Naive thymus-derived CD8-positive, alpha-beta T cell (primary cell): ENCODE results near the gene MBTPS1. TPM values are rescaled to one million over a fixed set of nuclear protein-coding genes. Genes with fewer than 3 reads are reported as not detected.
A peak's percentile ranks its signal among the peaks of the same experiment; 100 is the strongest.

ENCODE experiments used
- ATAC-seq, 2 donors: fragments of 150-1000 bp; cut with Tn5 transposase in 1 of 2; sonication (Bioruptor Pico), chemical (Tn5 transposase) in 1 of 2; 1 replicate in 1 of 2; 2 replicates in 1 of 2; pipeline ENCODE4 v1.10.0; 2021; ENCODE audit warnings: mild to moderate bottlenecking in 2 of 2, moderate library complexity in 2 of 2
- POLR2A ChIA-PET: fragments of 350-600 bp; sonication (Branson Sonifier 250); formaldehyde crosslinking; loops from one replicate; lab custom pipeline; 2021; ENCODE audit warnings: antibody characterized with exemption; lab: Charles Lee
- DNase-seq, 10 donors: peaks; one replicate each; pipeline versions ENCODE4 v3.0.0 to v3.0.0-alpha.2; 2020 to 2022
- H3K27ac Mint-ChIP-seq, 10 donors: one replicate each; pipeline ENCODE4 v1.8.0; 2020 to 2022; ENCODE audit warnings: mild to moderate bottlenecking in 10 of 10, mixed read lengths in 10 of 10, moderate library complexity in 4 of 10, inconsistent platforms in 1 of 10
- H3K27me3 Mint-ChIP-seq, 5 donors: one replicate each; pipeline ENCODE4 v1.8.0; 2021 to 2022; ENCODE audit warnings: mixed read lengths in 5 of 5
- H3K36me3 Mint-ChIP-seq, 3 donors: one replicate each; pipeline ENCODE4 v1.8.0; 2020 to 2022; ENCODE audit warnings: mixed read lengths in 3 of 3, mild to moderate bottlenecking in 2 of 3, inconsistent platforms in 1 of 3
- H3K4me1 Mint-ChIP-seq, 4 donors: one replicate each; pipeline ENCODE4 v1.8.0; 2021 to 2022; ENCODE audit warnings: mixed read lengths in 4 of 4
- H3K4me3 Mint-ChIP-seq, 10 donors: one replicate each; pipeline ENCODE4 v1.8.0; 2020 to 2022; ENCODE audit warnings: mild to moderate bottlenecking in 10 of 10, mixed read lengths in 10 of 10, moderate library complexity in 6 of 10, inconsistent platforms in 1 of 10
- H3K9me3 Mint-ChIP-seq, 9 donors: one replicate each; pipeline ENCODE4 v1.8.0; 2020 to 2022; ENCODE audit warnings: mixed read lengths in 9 of 9, mild to moderate bottlenecking in 3 of 9, inconsistent platforms in 1 of 9, moderate library complexity in 1 of 9
- polyA plus RNA-seq, 3 donors: library from polyadenylated mRNA; unstranded; fragments of 300-500 nt; fragmentation: Illumina TruSeq; gene quantifications; one replicate each; pipeline ENCODE4 v1.2.3, GENCODE V29; 2021
- total RNA-seq, 8 experiments: library from RNA in 2 of 8; stranded (reverse) in 2 of 8; gene quantifications; one replicate each; pipeline ENCODE4 v1.2.3 and lab custom pipeline; 2021 to 2026

MBTPS1 gene
- total and polyA plus RNA-seq, 5 experiments from 2014 or later, result 50.9 to 150 (median 71.4) TPM

- no peaks in the 10 kb centered on the region for H3K9me3 Mint-ChIP-seq
- peak overlapping the region in 2 of 10 donors; percentile 43 to 69 for H3K27ac Mint-ChIP-seq
- peaks cover 28 to 68% (median 65%) of the 10 kb centered on the region in 4 donors for H3K4me1 Mint-ChIP-seq
- DNase-seq (no peak), ATAC-seq (no peak)
- H3K36me3 Mint-ChIP-seq, result peaks cover 0 to 50% (median 0%) of the 10 kb centered on the region in 3 donors
- POLR2A ChIA-PET, result no interaction called here
- H3K4me3 Mint-ChIP-seq, result peak overlapping the region in 5 of 10 donors; percentile 10 to 45 (median 26)
- no peaks in the 10 kb centered on the region for H3K27me3 Mint-ChIP-seq
Measured at GRCh38 chr16:84110527-84110926, 6.2 kb downstream of the MBTPS1 start.

GRCh38 chr16:84109598-84110335, 7.0 kb downstream of the MBTPS1 start:
- no peak for DNase-seq
- POLR2A ChIA-PET, result no interaction called here
- ATAC-seq, result no peak

GRCh38 chr16:84107921-84108320, 8.8 kb downstream of the MBTPS1 start:
- DNase-seq, result no peak
- Mint-ChIP-seq H3K27me3 (no peaks in the 10 kb centered on the region), H3K4me3 (peak overlapping the region in 2 of 10 donors; percentile 6 to 11), H3K36me3 (peaks cover 0 to 49% (median 0%) of the 10 kb centered on the region in 3 donors), H3K4me1 (peaks cover 33 to 73% (median 68%) of the 10 kb centered on the region in 4 donors), H3K27ac (peak overlapping the region in 3 of 10 donors; percentile 4 to 66 (median 41)), H3K9me3 (no peaks in the 10 kb centered on the region)
- no peak for ATAC-seq
- POLR2A ChIA-PET, result interaction anchor here (0.7 kb wide), 1 partner anchor 712 kb away, joined by 3 read pairs; the partner anchor contains the start of gene CRISPLD2

More at GRCh38 chr16:84109598-84110335, 7.0 kb downstream of the MBTPS1 start:
- Mint-ChIP-seq H3K27me3 (no peaks in the 10 kb centered on the region), H3K27ac (no peak overlapping the region), H3K9me3 (no peaks in the 10 kb centered on the region), H3K36me3 (peaks cover 0 to 52% (median 0%) of the 10 kb centered on the region in 3 donors), H3K4me3 (no peak overlapping the region), H3K4me1 (peaks cover 32 to 66% (median 64%) of the 10 kb centered on the region in 4 donors)

- H3K4me3 Mint-ChIP-seq, result peak overlapping the region in 2 of 10 donors; percentile 10 to 22
- DNase-seq (no peak), ATAC-seq (no peak)
- H3K9me3 Mint-ChIP-seq, result no peaks in the 10 kb centered on the region
- H3K36me3 Mint-ChIP-seq, result peaks cover 0 to 55% (median 0%) of the 10 kb centered on the region in 3 donors
- POLR2A ChIA-PET, result interaction anchor here (1.9 kb wide), 1 partner anchor 11 kb away, joined by 5 read pairs; the partner anchor contains the start of gene MBTPS1
- H3K27ac Mint-ChIP-seq, result peak overlapping the region in 8 of 10 donors; percentile 18 to 77 (median 55)
- H3K27me3 Mint-ChIP-seq, result no peaks in the 10 kb centered on the region
- H3K4me1 Mint-ChIP-seq, result peaks cover 38 to 77% (median 70%) of the 10 kb centered on the region in 4 donors
Measured at GRCh38 chr16:84105948-84106740, 10.6 kb downstream of the MBTPS1 start.

GRCh38 chr16:84105301-84105815, 11.4 kb downstream of the MBTPS1 start:
- Mint-ChIP-seq H3K36me3 (peaks cover 0 to 53% (median 0%) of the 10 kb centered on the region in 3 donors), H3K4me1 (peaks cover 32 to 70% (median 62%) of the 10 kb centered on the region in 4 donors), H3K9me3 (no peaks in the 10 kb centered on the region), H3K4me3 (peak overlapping the region in 5 of 10 donors; percentile 3 to 36 (median 8)), H3K27me3 (no peaks in the 10 kb centered on the region), H3K27ac (peak overlapping the region in 7 of 10 donors; percentile 4 to 88 (median 77))
- DNase-seq (no peak), ATAC-seq (no peak)
- POLR2A ChIA-PET, result interaction anchor here (1.9 kb wide), 1 partner anchor 11 kb away, joined by 5 read pairs; the partner anchor contains the start of gene MBTPS1

- no peaks in the 10 kb centered on the region for H3K27me3 Mint-ChIP-seq
- ATAC-seq, result no peak
- POLR2A ChIA-PET, result interaction anchor here (1.5 kb wide), 1 partner anchor 13 kb away, joined by 3 read pairs; the partner anchor contains the start of gene MBTPS1
- no peak for DNase-seq
- peak overlapping the region in 1 of 10 donors; percentile 8 for H3K4me3 Mint-ChIP-seq
- peak overlapping the region in 1 of 10 donors; percentile 43 for H3K27ac Mint-ChIP-seq
- no peaks in the 10 kb centered on the region for H3K9me3 Mint-ChIP-seq
- H3K4me1 Mint-ChIP-seq, result peaks cover 32 to 70% (median 59%) of the 10 kb centered on the region in 4 donors
- H3K36me3 Mint-ChIP-seq, result peaks cover 0 to 58% (median 0%) of the 10 kb centered on the region in 3 donors
Measured at GRCh38 chr16:84104231-84104630, 12.5 kb downstream of the MBTPS1 start.

GRCh38 chr16:84103678-84104077, 13.1 kb downstream of the MBTPS1 start:
- Mint-ChIP-seq H3K9me3 (no peaks in the 10 kb centered on the region), H3K36me3 (peaks cover 0 to 58% (median 4%) of the 10 kb centered on the region in 3 donors), H3K27ac (peak overlapping the region in 3 of 10 donors; percentile 6 to 83 (median 58)), H3K4me1 (peaks cover 28 to 69% (median 54%) of the 10 kb centered on the region in 4 donors), H3K4me3 (peak overlapping the region in 1 of 10 donors; percentile 21), H3K27me3 (no peaks in the 10 kb centered on the region)
- POLR2A ChIA-PET, result interaction anchor here (1.5 kb wide), 1 partner anchor 13 kb away, joined by 3 read pairs; the partner anchor contains the start of gene MBTPS1
- ATAC-seq (no peak), DNase-seq (no peak)

- Mint-ChIP-seq H3K27me3 (no peaks in the 10 kb centered on the region), H3K4me1 (peaks cover 12 to 37% (median 21%) of the 10 kb centered on the region in 4 donors), H3K36me3 (peaks cover 0 to 77% (median 5%) of the 10 kb centered on the region in 3 donors), H3K9me3 (no peaks in the 10 kb centered on the region), H3K27ac (peak overlapping the region in 2 of 10 donors; percentile 7 to 67), H3K4me3 (no peak overlapping the region)
- DNase-seq (no peak), ATAC-seq (no peak)
- POLR2A ChIA-PET, result no interaction called here
Measured at GRCh38 chr16:84098939-84099338, 17.8 kb downstream of the MBTPS1 start.

- peaks cover 0 to 16% (median 9%) of the 10 kb centered on the region in 4 donors for H3K4me1 Mint-ChIP-seq
- DNase-seq, result no peak
- POLR2A ChIA-PET, result no interaction called here
- H3K4me3 Mint-ChIP-seq, result no peak overlapping the region
- H3K27ac Mint-ChIP-seq, result no peak overlapping the region
- H3K9me3 Mint-ChIP-seq, result no peaks in the 10 kb centered on the region
- ATAC-seq, result no peak
- H3K36me3 Mint-ChIP-seq, result peaks cover 0 to 94% (median 11%) of the 10 kb centered on the region in 3 donors
- H3K27me3 Mint-ChIP-seq, result no peaks in the 10 kb centered on the region
Measured at GRCh38 chr16:84096447-84097005, 20.2 kb downstream of the MBTPS1 start.

- DNase-seq (no peak), ATAC-seq (no peak)
- Mint-ChIP-seq H3K4me3 (peak overlapping the region in 1 of 10 donors; percentile 36), H3K4me1 (peaks cover 0 to 19% (median 8%) of the 10 kb centered on the region in 4 donors), H3K27me3 (no peaks in the 10 kb centered on the region), H3K9me3 (no peaks in the 10 kb centered on the region), H3K36me3 (peaks cover 0 to 96% (median 14%) of the 10 kb centered on the region in 3 donors), H3K27ac (peak overlapping the region in 1 of 10 donors; percentile 74)
- POLR2A ChIA-PET, result no interaction called here
Measured at GRCh38 chr16:84095466-84095865, 21.3 kb downstream of the MBTPS1 start.

- POLR2A ChIA-PET, result interaction anchor here (0.5 to 0.7 kb wide), 2 partner anchors 8 to 19 kb away, joined by 3 to 6 read pairs; no protein-coding TSS in a partner anchor
- Mint-ChIP-seq H3K4me3 (no peak overlapping the region), H3K4me1 (peaks cover 10 to 22% (median 11%) of the 10 kb centered on the region in 4 donors), H3K36me3 (peaks cover 5 to 96% (median 12%) of the 10 kb centered on the region in 3 donors), H3K9me3 (no peaks in the 10 kb centered on the region), H3K27me3 (no peaks in the 10 kb centered on the region), H3K27ac (no peak overlapping the region)
- ATAC-seq, result no peak
- no peak for DNase-seq
Measured at GRCh38 chr16:84093879-84094270, 22.9 kb downstream of the MBTPS1 start.
